CD4-positive, alpha-beta T cell treated with Interleukin-6 at 100 ng/mL for 8 hours (primary cell): ENCODE data around the gene CNTD1.

Source experiments
- DNase-seq: peaks from one replicate; pipeline ENCODE4 v3.0.0-alpha.2; 2020; ENCODE audit warnings: mixed read lengths, low spot score

Gene CNTD1

GRCh38 chr17:42779936-42780850 lies 18.5 kb upstream of the CNTD1 start, which contains the start of gene WNK4:
WNK4 (plus strand) TSS chr17:42780610; CDS start chr17:42780699, 89 bp downstream.
- no peak for DNase-seq

GRCh38 chr17:42780851-42781638 lies 17.6 kb upstream of the CNTD1 start:
- DNase-seq, result no peak

- no peak for DNase-seq
These were observed 17.0 kb upstream of the CNTD1 start for GRCh38 chr17:42781639-42782165.

- DNase-seq, result no peak
These were observed 16.2 kb upstream of the CNTD1 start for GRCh38 chr17:42782166-42783061.

- no peak for DNase-seq
These were observed 15.4 kb upstream of the CNTD1 start for GRCh38 chr17:42783062-42783790.

- DNase-seq, result no peak
These were observed 14.9 kb upstream of the CNTD1 start for GRCh38 chr17:42783791-42784138.

GRCh38 chr17:42784409-42784808 lies 14.3 kb upstream of the CNTD1 start:
- no peak for DNase-seq

GRCh38 chr17:42784811-42785592 lies 13.7 kb upstream of the CNTD1 start:
- no peak for DNase-seq

GRCh38 chr17:42787266-42787665 lies 11.4 kb upstream of the CNTD1 start:
- DNase-seq, result no peak

GRCh38 chr17:42791948-42792347 lies 6.7 kb upstream of the CNTD1 start:
- DNase-seq, result no peak

GRCh38 chr17:42792545-42792944 lies 6.1 kb upstream of the CNTD1 start:
- DNase-seq, result no peak

GRCh38 chr17:42795061-42795460 lies 3.6 kb upstream of the CNTD1 start:
- no peak for DNase-seq

- DNase-seq, result no peak
These were observed 3.2 kb upstream of the CNTD1 start for GRCh38 chr17:42795465-42795864.

GRCh38 chr17:42796066-42796758 lies 2.4 kb upstream of the CNTD1 start:
- no peak for DNase-seq

- no peak for DNase-seq
These were observed 1.3 kb upstream of the CNTD1 start for GRCh38 chr17:42797067-42798007.

GRCh38 chr17:42798011-42798382 lies 664 bp upstream of the CNTD1 start:
- no peak for DNase-seq

- DNase-seq, result no peak
These were observed 4.6 kb downstream of the CNTD1 start for GRCh38 chr17:42803074-42803883.

GRCh38 chr17:42804918-42805367 lies 6.3 kb downstream of the CNTD1 start:
- DNase-seq, result no peak
